Right lobe of liver (tissue), 4 donors: ENCODE data around the gene RPTOR.

ENCODE experiments used
- POLR2A ChIP-seq: fragments of 450-650 bp; IDR thresholded peaks from one replicate; pipeline ENCODE4 v1.6.1; 2017; ENCODE audit warnings: antibody characterized with exemption, mild to moderate bottlenecking
- TF ChIP-seq, protein P1 (sequence below), 4 donors: fragments of 200-600 bp in 3 of 4; fragments of 450-650 bp in 1 of 4; IDR thresholded peaks; one replicate each; pipeline versions ENCODE4 v1.5.1 to v1.8.0; 2016 to 2022; ENCODE audit warnings: antibody characterized with exemption in 4 of 4, mild to moderate bottlenecking in 2 of 4
- donor health status: DM: no; HTN: no; CAD: no.
- donor health status: DM: no; HTN: no; CAD: no.
- donor health status: DM: no; HTN: yes; CAD: no.

DNA sequence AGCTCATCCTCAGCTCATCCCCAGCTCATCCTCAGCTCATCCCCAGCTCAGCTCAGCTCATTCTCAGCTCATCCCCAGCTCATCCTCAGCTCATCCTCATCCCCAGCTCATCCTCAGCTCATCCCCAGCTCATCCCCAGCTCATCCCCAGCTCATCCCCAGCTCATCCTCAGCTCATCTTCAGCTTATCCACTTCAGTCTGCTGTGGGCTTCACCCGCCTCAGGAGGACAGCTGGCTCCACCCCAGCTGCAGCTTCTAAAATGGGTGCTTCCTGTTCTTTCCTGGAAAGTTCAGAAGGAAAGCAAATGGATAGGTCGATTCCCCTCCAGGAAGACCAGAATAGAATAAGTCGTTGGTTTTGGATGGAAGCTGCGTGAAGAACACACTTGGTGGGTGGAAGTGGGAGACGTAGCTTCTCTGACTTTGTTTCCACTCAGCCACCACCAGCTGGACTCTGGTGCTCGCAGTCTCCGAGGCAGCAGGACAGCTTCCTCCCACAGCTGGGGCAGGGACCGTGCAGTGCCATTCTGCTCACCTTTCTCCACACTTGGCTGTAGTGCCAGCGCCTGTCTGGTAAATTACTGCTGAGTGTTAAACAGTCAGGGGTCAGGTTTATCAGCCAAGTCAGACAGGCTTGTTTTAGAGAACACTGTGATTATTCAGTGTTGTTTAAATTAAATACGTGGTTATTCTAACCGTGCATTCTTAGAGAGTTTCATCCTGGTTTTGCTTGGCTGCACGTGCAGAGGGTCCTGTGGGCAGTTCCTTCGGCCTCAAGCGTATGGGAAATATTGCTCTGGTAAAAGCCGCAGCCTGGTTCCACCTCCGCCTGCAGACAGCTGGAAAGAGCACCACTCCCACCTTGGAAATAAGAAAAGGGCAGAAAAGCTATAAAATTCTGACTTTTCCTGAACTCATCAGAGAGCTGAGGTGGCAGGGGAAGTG lies 386.0 kb downstream of the RPTOR start:
- TF ChIP-seq, protein P1, sequence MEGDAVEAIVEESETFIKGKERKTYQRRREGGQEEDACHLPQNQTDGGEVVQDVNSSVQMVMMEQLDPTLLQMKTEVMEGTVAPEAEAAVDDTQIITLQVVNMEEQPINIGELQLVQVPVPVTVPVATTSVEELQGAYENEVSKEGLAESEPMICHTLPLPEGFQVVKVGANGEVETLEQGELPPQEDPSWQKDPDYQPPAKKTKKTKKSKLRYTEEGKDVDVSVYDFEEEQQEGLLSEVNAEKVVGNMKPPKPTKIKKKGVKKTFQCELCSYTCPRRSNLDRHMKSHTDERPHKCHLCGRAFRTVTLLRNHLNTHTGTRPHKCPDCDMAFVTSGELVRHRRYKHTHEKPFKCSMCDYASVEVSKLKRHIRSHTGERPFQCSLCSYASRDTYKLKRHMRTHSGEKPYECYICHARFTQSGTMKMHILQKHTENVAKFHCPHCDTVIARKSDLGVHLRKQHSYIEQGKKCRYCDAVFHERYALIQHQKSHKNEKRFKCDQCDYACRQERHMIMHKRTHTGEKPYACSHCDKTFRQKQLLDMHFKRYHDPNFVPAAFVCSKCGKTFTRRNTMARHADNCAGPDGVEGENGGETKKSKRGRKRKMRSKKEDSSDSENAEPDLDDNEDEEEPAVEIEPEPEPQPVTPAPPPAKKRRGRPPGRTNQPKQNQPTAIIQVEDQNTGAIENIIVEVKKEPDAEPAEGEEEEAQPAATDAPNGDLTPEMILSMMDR (IDR thresholded peaks at IDR 0.05), result no peak
- no peak for TF ChIP-seq POLR2A
